HG03097 (cell line): ENCODE results near the gene SLC38A2.
"Not testable (repeated sequence)": the region's sequence is repeated elsewhere in the genome, so short reads cannot be mapped to it uniquely, and the experiment has no call there.

ENCODE experiments used
- ATAC-seq: cut with Tn5 transposase; IDR thresholded peaks from one replicate; pipeline ENCODE4 v1.9.1; 2021; ENCODE audit not compliant: unreplicated experiment, low FRiP score

Gene SLC38A2

GRCh38 chr12:46372544-46373300, at the start of gene SLC38A2:
Gene SLC38A2 (minus strand): TSS chr12:46372773. CDS start chr12:46371293, 1,480 bp downstream.
- ATAC-seq: peak; percentile 73

GRCh38 chr12:46419675-46420074, 47.1 kb upstream of the SLC38A2 start:
- no peak for ATAC-seq

- no peak for ATAC-seq
These were observed 43.0 kb upstream of the SLC38A2 start for GRCh38 chr12:46415552-46415951.

GRCh38 chr12:46414591-46415268, 42.2 kb upstream of the SLC38A2 start:
- ATAC-seq: no peak

GRCh38 chr12:46413368-46413767, 40.8 kb upstream of the SLC38A2 start:
- no peak for ATAC-seq

GRCh38 chr12:46412857-46413256, 40.3 kb upstream of the SLC38A2 start:
- ATAC-seq: no peak

- no peak for ATAC-seq
These were observed 37.9 kb upstream of the SLC38A2 start for GRCh38 chr12:46410495-46410894.

GRCh38 chr12:46409974-46410373, 37.4 kb upstream of the SLC38A2 start:
- ATAC-seq: no peak

- no peak for ATAC-seq
These were observed 36.8 kb upstream of the SLC38A2 start for GRCh38 chr12:46409342-46409741.

- no peak for ATAC-seq
These were observed 35.9 kb upstream of the SLC38A2 start for GRCh38 chr12:46408441-46408840.

GRCh38 chr12:46407361-46407760, 34.8 kb upstream of the SLC38A2 start:
- ATAC-seq: no peak

GRCh38 chr12:46406352-46407027, 33.9 kb upstream of the SLC38A2 start:
- no peak for ATAC-seq

- no peak for ATAC-seq
These were observed 32.2 kb upstream of the SLC38A2 start for GRCh38 chr12:46404733-46405132.

GRCh38 chr12:46404225-46404631, 31.7 kb upstream of the SLC38A2 start:
- ATAC-seq: no peak

GRCh38 chr12:46403719-46404070, 31.1 kb upstream of the SLC38A2 start:
- ATAC-seq: no peak

GRCh38 chr12:46402941-46403718, 30.6 kb upstream of the SLC38A2 start:
- ATAC-seq: no peak

GRCh38 chr12:46402451-46402850, 29.9 kb upstream of the SLC38A2 start:
- no peak for ATAC-seq

GRCh38 chr12:46401662-46402061, 29.1 kb upstream of the SLC38A2 start:
- no peak for ATAC-seq

- ATAC-seq: no peak
These were observed 27.8 kb upstream of the SLC38A2 start for GRCh38 chr12:46400406-46400805.

GRCh38 chr12:46399461-46400248, 27.1 kb upstream of the SLC38A2 start:
- ATAC-seq: not testable (repeated sequence)
